ENCODE measurements around the gene ST3GAL2. TPM values are rescaled to one million over a fixed set of nuclear protein-coding genes. Genes with fewer than 3 reads are reported as not detected.
A peak's percentile ranks its signal among the peaks of the same experiment; 100 is the strongest.
"Not testable (repeated sequence)": the region's sequence is repeated elsewhere in the genome, so short reads cannot be mapped to it uniquely, and the experiment has no call there.

The ST3GAL2 gene
- total RNA-seq, 1 experiment from 2014 or later, result 38.1 TPM

GRCh38 chr16:70388006-70388680 lies 50.8 kb downstream of the ST3GAL2 start:
- DNase-seq (ENCODE audit: low read depth), result no peak

- DNase-seq (ENCODE audit: low read depth), result not testable (repeated sequence)
These were observed 52.5 kb downstream of the ST3GAL2 start for GRCh38 chr16:70386289-70386986.

- DNase-seq (ENCODE audit: low read depth), result no peak
These were observed 55.4 kb downstream of the ST3GAL2 start for GRCh38 chr16:70383421-70383960.

GRCh38 chr16:70381604-70382342 lies 57.1 kb downstream of the ST3GAL2 start:
- no peak for DNase-seq (ENCODE audit: low read depth)

- peak; percentile 98 for DNase-seq (ENCODE audit: low read depth)
These were observed 57.8 kb downstream of the ST3GAL2 start for GRCh38 chr16:70380919-70381603.

- DNase-seq (ENCODE audit: low read depth), result peak; percentile 74
These were observed 58.5 kb downstream of the ST3GAL2 start for GRCh38 chr16:70380248-70380918.

- no peak for DNase-seq (ENCODE audit: low read depth)
These were observed 59.9 kb downstream of the ST3GAL2 start for GRCh38 chr16:70378869-70379493.

- DNase-seq (ENCODE audit: low read depth), result no peak
These were observed 61.1 kb downstream of the ST3GAL2 start for GRCh38 chr16:70377782-70378181.

- DNase-seq (ENCODE audit: low read depth), result no peak
These were observed 63.0 kb downstream of the ST3GAL2 start for GRCh38 chr16:70375636-70376611.

- DNase-seq (ENCODE audit: low read depth), result no peak
These were observed 64.7 kb downstream of the ST3GAL2 start for GRCh38 chr16:70374213-70374612.

- DNase-seq (ENCODE audit: low read depth), result no peak
These were observed 65.8 kb downstream of the ST3GAL2 start for GRCh38 chr16:70372921-70373728.

- no peak for DNase-seq (ENCODE audit: low read depth)
These were observed 68.0 kb downstream of the ST3GAL2 start for GRCh38 chr16:70370924-70371323.

- DNase-seq (ENCODE audit: low read depth), result not testable (repeated sequence)
These were observed 68.8 kb downstream of the ST3GAL2 start for GRCh38 chr16:70370145-70370544.

GRCh38 chr16:70364399-70364798 lies 74.5 kb downstream of the ST3GAL2 start:
- no peak for DNase-seq (ENCODE audit: low read depth)

- no peak for DNase-seq (ENCODE audit: low read depth)
These were observed 79.3 kb downstream of the ST3GAL2 start for GRCh38 chr16:70359552-70359951.

GRCh38 chr16:70349783-70350182 lies 89.1 kb downstream of the ST3GAL2 start:
- DNase-seq (ENCODE audit: low read depth), result no peak

- DNase-seq (ENCODE audit: low read depth), result no peak
These were observed 89.9 kb downstream of the ST3GAL2 start for GRCh38 chr16:70348991-70349390.

GRCh38 chr16:70345840-70346239 lies 93.1 kb downstream of the ST3GAL2 start:
- no peak for DNase-seq (ENCODE audit: low read depth)
